ENCODE measurements around the gene PDE3A.
A peak's percentile ranks its signal among the peaks of the same experiment; 100 is the strongest.

Gene PDE3A

DNA sequence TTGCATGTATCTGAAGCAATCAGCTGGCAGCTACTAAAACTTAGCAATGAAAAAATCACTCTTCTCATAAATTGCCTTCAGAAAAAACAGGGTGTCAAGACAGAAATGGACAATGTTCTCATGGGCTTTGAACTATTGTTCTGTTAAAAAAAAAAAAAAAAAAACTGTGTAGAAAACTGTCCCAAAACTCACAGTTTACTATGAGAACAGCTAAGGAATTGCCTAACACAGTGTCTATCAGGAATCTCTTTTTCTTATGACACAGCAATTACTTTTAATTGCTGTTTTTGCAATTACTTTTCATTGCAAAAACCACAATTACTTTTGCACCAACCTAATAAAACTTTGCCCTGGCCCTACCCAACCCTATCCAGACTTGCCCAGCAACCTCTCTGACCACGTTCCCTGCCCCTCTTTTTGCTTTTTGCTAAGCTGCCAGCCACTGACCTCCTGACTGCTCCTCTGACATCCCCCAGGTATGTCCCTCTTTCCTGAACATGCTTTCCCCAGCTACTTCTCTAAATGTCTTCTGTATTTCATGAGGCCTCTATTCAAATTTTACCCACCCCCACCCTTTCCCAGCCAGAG, 258.8 kb downstream of the PDE3A start:
- no peak for DNase-seq

GRCh38 chr12:20628226-20628787, 260.0 kb downstream of the PDE3A start:
- no peak for DNase-seq

DNA sequence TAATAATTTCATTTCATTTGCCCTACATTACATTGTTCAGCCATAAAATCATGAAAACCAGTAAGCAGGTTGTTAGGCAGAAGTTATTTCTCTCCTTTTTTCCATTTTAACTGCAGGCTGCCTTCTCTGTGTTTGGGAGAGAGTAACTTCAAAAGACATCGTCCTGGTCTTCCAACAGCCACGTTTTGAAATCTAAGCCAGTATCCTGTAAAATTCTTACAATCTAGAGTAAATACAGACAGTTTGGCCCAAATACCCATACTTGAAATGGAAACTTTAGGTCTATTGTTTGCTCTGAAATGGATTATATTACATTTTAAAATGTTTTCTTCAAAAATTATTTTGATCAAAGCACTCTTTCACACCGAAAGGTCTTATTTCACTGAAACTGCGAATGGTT, 260.7 kb downstream of the PDE3A start:
- no peak for DNase-seq

DNA sequence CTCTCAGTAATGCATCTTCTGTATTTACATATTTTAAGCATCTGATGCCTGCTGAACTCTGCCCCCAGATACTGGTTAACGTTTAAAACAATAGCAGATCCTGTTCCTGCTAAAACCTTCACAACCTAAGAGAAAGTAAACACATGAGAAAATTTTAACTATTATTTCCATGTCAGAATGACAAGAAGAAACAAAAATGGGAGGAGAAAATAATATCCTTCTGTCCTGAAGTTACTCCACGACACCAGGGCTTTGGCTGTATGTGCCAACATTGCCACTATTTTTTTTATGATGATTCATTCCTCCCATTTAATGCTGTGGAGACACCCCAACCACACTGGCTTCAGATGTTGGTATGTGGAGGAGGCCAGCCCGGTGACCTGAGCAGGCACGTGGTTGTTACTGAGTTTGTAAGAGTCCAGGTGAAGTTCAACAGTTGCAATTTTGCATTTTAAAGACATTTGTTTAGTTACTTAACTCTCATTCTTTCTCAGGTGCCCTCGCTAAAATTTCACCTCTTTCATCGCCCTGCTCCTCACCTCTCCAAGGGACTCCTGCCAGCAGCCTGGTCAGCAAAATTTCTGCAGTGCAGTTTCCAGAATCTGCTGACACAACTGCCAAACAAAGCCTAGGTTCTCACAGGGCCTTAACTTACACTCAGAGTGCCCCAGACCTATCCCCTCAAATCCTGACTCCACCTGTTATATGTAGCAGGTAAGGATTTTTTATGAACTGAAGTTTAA, 261.2 kb downstream of the PDE3A start:
- DNase-seq = no peak

GRCh38 chr12:20631711-20632110, 263.4 kb downstream of the PDE3A start:
- peak; percentile 45 for DNase-seq

DNA sequence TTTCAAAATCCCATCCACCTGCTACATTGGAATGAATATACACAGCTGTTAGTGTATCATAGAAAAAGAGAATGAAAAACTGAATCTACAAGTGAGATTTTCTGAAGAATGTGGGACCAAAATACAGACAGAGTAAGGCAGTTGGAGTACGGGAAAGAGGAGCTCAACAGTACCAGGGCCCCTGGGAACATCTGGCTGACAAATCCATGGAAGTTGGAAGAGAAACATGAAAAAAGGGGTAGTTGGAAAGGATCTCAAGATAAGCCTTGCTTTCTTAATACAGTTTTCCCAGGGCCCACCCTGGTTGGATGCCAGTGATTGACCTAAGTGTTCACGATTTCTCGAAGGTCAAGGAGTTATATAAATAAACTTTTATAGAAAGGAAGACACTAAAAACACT, 272.8 kb downstream of the PDE3A start:
- DNase-seq = no peak

DNA sequence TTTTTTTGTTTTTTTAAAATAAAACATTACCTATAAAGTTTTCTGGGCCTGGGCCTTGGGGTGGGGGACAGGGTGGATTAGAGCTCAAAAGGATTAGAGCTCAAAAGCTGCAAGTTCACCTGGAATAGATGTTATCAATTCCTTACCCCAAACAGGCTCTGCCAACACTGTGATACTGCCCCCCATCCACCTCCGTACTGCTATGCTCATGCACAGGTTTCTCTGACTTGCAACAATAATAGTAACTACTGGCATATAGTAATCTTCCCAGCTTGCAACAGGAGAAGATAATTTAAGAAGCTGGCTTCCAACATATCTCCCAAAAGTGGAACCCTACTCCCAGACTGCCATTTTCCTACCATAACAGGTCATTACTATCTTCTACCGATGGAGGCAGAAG, 275.5 kb downstream of the PDE3A start:
- no peak for DNase-seq

GRCh38 chr12:20646239-20646827, 278.0 kb downstream of the PDE3A start:
- peak; percentile 72 for DNase-seq

GRCh38 chr12:20653871-20654270, 285.5 kb downstream of the PDE3A start:
- DNase-seq = no peak

DNA sequence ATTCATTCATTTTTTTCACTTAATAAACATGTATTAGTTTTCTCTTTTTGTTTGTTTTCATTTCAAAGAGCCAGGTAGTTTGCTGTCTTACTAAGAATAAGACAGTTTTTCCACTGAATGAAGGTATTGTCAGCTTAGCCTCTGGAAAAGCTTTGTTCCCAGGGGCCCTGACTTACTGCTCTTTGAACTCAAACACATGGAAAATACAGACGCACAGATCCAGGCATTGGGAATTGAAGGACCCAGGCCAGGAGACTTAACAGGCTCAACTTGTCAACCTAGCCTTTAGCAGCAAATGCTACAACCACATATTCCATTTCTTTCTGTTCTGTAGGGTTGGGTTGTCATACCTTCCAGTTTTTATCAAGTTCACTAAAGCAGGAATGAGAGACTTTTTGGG, 288.3 kb downstream of the PDE3A start:
- peak; percentile 10 for DNase-seq

DNA sequence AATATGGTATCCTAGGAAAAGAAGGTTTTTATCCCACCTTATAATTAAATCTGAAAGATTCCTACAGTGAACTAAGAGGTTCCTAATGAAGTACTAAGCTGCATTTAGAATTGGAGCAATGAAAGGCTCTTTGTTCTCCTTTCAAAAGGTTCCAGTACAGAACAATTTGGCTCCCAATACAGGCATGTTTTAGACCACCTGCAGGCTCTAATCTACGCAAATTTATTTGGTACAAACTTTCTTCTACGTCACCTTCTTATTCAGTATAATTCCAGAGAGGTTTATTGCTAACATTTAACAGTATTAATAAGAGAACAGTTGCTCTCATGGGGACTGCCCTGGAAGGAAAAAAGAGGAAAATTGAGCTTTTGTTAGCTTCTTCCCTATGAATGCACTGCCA, 289.2 kb downstream of the PDE3A start:
- DNase-seq = no peak

- DNase-seq = no peak
Measured at GRCh38 chr12:20681334-20681733, 313.0 kb downstream of the PDE3A start.

- DNase-seq = peak; percentile 6
Measured at GRCh38 chr12:20695232-20695631, 326.9 kb downstream of the PDE3A start, which contains the start of gene SLCO1C1. SLCO1C1 (plus strand) TSS chr12:20695332; CDS start chr12:20699577, 4,245 bp downstream.

- DNase-seq = no peak
Measured at GRCh38 chr12:20696181-20696905, 328.0 kb downstream of the PDE3A start.

GRCh38 chr12:20701106-20701505, 332.8 kb downstream of the PDE3A start:
- no peak for DNase-seq

DNA sequence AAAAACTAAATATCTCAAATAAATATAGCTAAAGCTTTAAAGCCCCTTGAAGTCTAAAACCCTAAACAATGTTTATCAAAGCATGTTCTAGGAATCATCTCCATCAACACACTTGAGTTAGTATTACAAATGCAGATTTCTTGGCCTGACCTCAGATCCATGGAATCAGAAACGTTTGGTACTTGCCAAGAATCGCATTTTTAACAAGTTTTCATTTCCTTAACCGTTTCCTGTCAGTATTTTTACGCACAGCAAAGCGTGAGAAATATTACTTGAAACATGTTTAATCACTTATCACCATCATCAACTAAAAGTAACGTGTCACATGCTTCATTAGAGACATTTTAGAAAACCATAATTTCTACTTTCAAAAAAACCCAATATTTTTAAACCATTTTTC, 336.5 kb downstream of the PDE3A start:
- DNase-seq = no peak

DNA sequence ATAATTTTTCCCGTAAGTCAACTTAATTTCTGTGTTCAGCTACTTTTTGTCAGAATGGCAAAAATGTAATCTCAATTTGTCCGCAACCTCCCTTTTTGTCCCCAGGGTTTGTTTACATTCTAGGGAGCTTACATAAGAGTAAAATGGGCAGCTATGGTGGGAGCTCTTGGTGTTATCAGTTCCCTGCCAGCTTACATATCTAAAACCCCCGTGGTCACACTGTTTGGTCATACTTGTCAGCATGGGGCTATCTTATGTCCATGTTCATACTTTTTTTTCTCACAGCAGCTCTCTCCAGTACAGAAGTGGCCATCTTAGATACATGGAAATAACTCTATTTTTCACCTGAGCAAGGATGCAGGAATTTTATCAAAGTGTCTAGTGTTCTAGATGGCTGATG, 343.5 kb downstream of the PDE3A start:
- DNase-seq = no peak

GRCh38 chr12:20716037-20716436, 347.7 kb downstream of the PDE3A start:
- no peak for DNase-seq

GRCh38 chr12:20716985-20717384, 348.6 kb downstream of the PDE3A start:
- no peak for DNase-seq

- no peak for DNase-seq
Measured at GRCh38 chr12:20718294-20718693, 350.0 kb downstream of the PDE3A start.

GRCh38 chr12:20722142-20722541, 353.8 kb downstream of the PDE3A start:
- DNase-seq = no peak

GRCh38 chr12:20731274-20731673, 362.9 kb downstream of the PDE3A start:
- no peak for DNase-seq

All from eye (tissue), 1 donor.